NCI-H82 (cell line): ENCODE results near the gene STXBP6.

ENCODE experiments used
- DNase-seq: peaks from one replicate; lab custom pipeline; 2025; lab: John Stamatoyannopoulos, UW

The STXBP6 gene

GRCh38 chr14:24887623-24888304 is 162.2 kb downstream of the STXBP6 start:
- no peak for DNase-seq

DNA sequence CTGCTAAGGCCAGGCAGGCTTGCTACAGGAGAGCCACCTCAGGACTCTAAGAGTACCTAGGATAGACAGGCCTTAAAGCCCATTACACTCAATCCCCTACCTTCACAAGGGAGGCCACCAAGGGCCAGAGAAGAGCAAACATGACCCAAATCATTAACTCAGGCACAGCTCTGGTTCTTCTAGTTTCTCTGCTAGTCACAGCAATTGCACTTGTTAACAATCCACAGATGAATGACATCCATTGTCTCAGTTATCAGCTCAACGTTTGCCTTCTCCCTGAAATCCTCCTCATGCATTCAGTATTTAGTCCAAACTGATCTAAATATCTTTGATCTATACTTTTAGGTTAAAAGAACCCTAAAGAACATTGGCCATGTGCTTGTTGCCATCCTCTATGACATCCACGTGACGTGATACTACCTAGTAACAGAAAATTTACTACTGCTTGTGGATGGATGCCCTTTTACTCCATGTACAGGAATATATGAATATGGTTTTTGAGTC is 164.5 kb downstream of the STXBP6 start:
- no peak for DNase-seq

DNA sequence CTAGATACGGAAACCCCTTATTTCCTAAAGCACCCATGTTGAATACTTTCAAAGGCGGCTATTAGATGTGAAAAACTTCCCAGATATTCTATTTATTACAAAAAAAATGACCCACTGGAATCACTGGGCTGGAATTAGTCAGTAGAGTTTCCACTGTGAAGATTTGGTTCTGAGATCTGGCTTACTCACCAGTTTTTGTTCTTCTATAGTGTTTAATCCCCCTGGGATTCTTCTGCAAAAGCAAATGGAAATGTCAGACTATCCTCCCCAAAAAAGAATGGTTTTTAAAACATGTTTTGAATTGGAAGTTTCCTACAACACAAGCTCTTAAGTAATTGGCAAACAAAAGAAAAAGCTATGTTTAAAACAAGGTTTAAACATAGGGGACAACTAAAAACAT is 166.4 kb downstream of the STXBP6 start:
- no peak for DNase-seq

DNA sequence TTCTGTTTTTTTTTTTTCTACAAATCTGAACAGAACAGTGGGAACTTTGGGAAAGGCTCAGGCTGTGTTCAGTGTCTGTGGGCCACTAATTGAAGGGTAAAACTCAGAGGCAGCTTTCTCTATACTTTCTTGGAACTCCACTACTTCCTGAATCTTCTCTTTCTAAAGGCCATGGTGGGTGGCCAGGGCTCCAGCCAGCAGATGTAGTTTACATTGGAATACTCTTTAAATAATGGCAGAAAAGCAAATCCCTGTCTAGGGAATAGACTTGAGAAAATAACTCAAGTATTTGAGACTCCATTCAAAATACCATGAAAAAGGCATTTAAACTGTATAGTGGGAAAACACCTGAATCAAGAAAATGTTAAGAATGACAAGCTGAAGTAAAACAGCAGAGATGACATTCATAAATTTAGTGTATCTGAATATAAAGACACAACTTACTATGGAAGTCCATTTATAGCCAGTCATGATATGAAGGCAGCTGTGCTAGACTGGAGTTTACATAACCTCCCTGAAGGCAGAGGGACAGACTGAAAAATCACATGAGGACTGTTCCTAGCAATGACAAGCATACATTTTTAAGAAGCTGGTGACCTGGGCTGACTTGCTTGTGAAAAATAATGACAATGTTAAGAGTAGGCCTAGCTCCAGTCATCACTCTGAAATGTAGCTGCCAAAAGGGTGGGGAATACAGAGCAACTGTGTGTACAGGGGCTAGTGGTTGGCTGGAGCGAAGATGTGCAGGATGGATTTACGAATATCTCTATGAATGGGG is 168.6 kb downstream of the STXBP6 start:
- no peak for DNase-seq

DNA sequence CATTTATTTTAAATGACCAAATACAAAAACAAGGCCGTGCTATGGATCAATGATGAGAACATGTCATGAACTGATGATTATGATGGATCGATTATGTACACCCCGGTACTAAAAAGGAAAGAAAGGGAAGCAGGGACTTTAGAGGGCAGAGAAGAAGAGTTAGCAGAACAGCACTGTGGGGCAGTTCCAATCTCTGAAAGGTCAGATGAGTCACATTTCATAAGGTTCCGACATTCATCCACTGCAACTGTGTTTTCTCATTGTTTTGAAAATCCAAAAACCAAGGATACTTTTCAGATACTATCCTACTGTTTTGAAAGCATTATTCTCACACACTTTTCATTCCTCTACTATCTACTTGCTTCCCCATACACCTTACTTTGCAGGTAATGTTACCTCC is 169.3 kb downstream of the STXBP6 start:
- no peak for DNase-seq

DNA sequence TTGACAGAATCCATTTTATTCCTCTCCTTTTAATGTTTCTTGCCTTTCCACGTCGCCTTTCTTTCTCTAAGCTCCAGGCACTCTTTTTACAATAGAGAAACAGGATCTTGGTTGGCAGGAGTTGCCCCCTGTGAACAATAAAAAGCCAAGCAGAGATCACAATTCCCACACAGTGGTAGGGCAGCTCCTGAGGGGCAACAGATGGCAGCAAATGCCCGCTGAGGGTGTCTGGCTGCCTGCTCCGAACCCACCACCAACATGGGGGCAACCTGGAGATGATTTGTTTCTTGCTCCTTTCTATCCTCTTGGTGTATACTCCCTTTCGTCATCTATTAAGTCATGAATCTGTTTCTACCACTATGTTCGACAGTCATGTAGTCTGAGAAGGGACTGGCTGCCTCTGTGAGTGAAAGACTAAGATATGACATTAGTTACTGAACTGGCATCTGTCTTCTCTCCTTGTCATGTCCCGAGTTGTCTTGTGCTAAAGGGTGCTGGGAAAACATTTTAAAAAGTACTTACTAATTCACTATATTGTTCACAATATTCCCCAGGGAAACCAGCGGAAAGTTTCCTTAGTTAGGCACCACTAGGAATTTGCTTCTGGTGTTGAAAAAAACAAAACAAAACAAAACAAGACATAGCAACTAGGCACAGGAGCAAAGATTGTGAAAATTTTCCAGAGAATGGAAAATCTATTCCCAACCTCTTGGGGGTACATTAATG is 170.1 kb downstream of the STXBP6 start:
- DNase-seq: no peak

- no peak for DNase-seq
Measured at GRCh38 chr14:24876996-24877395, 173.0 kb downstream of the STXBP6 start.

DNA sequence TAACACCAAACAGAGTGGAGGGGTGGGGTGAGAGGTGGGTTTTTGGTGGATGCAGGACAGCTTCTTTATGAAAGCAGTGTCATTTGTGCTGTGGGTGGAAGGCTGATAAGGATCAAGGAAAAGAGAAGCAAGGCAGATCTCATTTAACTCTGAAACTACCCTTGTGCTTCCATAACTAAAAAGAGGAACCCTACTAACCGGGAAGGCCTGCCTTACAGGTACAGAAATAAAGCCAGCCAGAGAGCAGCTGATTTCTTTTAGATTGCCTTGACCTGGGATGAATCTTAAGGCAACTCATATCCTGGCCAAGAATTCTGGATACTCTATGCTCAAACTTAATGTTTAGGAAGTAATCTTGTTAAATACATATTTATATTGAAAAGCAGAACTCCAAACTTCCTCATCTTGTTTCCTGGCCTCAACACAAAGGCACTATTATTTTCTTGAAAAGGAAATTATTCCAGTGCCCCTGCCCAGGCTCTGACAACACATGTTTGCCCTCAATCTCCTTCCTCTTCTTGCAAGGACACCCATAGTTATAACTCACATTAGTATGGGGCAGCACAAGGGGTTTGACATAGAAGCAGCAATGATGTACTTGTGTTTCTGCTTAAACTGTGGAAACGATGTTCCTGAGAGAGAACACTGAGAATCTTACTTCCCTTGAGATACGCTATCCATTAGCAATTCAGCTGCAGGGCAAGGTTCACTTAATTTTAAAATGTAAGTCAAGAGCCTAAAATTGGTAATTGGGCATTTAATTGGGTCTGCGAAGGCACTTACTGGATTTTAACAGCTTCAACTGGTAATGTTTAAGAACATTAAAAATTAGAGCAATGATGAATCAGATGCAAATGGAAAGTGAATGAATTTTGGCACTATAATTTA is 173.7 kb downstream of the STXBP6 start:
- no peak for DNase-seq

GRCh38 chr14:24875203-24875838 is 174.6 kb downstream of the STXBP6 start:
- no peak for DNase-seq

DNA sequence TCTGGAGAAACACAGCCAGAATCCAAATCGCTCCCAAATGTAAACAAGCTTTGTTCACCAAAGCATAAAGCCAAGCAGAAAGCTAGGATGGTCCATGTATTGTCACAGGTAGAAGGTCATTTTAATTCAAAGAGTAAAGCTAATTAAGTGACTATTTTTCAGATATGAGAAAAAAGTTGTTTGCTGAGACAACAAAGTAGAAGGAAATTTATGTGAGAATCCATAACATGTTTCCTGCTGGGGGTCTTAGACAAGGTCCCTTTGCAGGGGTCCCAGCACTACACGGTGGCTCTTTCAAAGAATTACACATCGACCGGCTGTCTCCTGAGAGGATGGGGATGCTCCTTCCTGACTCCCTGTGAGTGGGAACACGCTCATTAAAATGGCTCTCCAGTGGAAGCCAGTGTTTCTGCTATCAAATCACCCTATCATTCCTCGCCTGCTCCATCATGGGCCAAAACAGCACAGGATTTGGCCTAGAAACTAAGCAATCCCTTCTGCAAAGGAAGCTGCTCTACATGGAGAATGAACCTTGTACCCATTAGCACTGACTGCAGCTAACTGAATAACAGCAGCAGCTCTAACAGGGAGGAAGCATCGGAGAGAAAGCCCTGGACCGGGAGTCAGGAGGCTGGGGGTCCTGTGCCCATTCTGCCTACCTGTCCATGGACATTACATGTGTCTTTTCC is 175.3 kb downstream of the STXBP6 start:
- DNase-seq: no peak

GRCh38 chr14:24873551-24873950 is 176.4 kb downstream of the STXBP6 start:
- DNase-seq: no peak

GRCh38 chr14:24870949-24871701 is 178.8 kb downstream of the STXBP6 start:
- no peak for DNase-seq

DNA sequence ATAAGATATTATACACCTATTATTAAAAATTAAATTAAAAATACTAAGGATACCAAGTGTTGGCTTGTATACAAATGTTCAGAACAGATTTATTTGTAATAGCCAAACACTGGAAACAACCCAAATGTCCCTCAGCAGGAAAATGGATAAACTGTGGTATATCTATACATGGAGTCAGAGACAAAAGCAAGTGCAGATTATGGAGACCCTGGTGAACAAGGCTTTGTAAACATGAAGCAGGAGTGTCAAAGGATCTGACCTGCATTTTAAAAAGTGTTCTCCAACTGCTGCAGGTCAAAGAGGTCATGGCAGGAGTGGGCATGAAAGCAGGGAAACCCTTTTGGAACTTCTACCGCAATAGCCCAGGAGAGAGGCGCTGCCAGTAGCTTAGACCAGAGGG is 181.6 kb downstream of the STXBP6 start:
- no peak for DNase-seq

- DNase-seq: no peak
Measured at GRCh38 chr14:24866067-24866639, 183.8 kb downstream of the STXBP6 start.

DNA sequence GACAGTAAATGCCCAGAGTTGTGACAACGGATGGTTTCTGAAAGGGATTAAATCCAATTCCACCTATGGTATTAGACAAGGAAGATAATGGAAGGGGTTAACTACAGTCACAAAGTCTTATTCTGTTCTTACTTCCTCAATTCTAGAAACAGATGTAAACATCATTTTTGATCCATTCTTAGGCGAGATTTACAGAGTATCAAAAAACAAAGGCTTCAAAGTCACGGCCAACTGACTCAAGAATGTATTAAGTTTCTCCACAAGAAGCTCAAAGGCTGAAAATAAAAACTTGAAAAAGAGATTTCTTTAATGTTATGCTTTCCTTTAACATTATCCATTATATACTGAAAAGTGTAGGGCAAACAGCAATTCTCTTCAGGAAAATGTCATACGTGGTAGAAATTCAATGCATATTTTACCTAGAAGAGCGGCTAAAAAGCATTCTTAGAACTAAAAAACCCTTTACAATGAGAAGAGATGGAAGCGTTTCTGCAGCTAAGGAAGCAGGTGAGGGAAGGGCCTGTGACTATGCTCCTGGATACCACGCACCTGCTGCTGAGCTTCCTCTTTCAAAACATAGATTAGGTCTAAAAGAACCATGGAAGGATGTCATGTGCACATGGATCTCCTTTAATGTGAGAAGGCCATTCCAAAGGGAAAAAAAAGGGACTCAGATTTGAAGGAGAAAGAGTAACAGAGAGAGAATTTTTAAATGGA is 185.8 kb downstream of the STXBP6 start:
- no peak for DNase-seq

GRCh38 chr14:24861083-24861630 is 188.8 kb downstream of the STXBP6 start:
- DNase-seq: no peak

GRCh38 chr14:24859559-24859958 is 190.4 kb downstream of the STXBP6 start:
- DNase-seq: no peak

GRCh38 chr14:24858684-24859083 is 191.3 kb downstream of the STXBP6 start:
- no peak for DNase-seq

DNA sequence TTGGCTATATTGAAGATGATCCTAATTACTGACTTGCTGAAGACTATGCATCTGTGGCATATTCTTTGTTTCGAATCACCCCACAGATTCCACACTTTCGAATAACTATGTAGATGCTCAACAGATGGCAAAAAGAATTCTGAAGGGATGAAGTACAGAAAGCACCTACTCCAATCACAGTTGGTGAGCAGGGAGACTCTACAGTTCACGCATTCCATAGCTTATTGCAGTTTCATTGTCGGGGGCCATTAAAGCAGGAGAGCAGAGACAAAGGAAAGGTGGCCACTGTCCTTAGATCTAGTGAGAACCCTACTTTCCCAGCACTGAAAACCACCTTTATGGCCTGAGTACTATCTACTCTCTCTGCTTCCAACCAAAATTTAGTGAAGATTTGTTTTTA is 191.9 kb downstream of the STXBP6 start:
- no peak for DNase-seq
